Aorta (tissue), 5 donors: ENCODE data around the gene CDK2AP2. TPM values are rescaled to one million over a fixed set of nuclear protein-coding genes. Genes with fewer than 3 reads are reported as not detected.
"Not testable (repeated sequence)": the region's sequence is repeated elsewhere in the genome, so short reads cannot be mapped to it uniquely, and the experiment has no call there.

Experiments
- ATAC-seq: fragments of 200-7000 bp; cut with Tn5 transposase; one replicate; pipeline ENCODE4 v1.9.1; 2022; ENCODE audit warnings: moderate library complexity; ENCODE audit not compliant: low FRiP score
- DNase-seq, 2 donors: peaks; one replicate each; pipeline ENCODE4 v3.0.0-alpha.2; 2020
- H3K27ac ChIP-seq, 2 donors: one replicate each; pipeline ENCODE4 v1.5.1; 2013; ENCODE audit warnings: low read length in 2 of 2, mild to moderate bottlenecking in 2 of 2, moderate library complexity in 2 of 2, control low read depth in 1 of 2, inconsistent platforms in 1 of 2, low read depth in 1 of 2
- H3K27me3 ChIP-seq, 2 donors: one replicate each; pipeline ENCODE4 v1.6.1; 2013; ENCODE audit warnings: control low read depth in 1 of 2, low read length in 1 of 2, mild to moderate bottlenecking in 1 of 2, moderate library complexity in 1 of 2; ENCODE audit not compliant: insufficient read depth in 2 of 2, control insufficient read depth in 1 of 2
- H3K36me3 ChIP-seq, 2 donors: one replicate each; pipeline ENCODE4 v1.6.1; 2013; ENCODE audit warnings: control low read depth in 1 of 2, low read length in 1 of 2, mild to moderate bottlenecking in 1 of 2; ENCODE audit not compliant: insufficient read depth in 2 of 2, control insufficient read depth in 1 of 2
- H3K4me1 ChIP-seq, 2 donors: one replicate each; pipeline ENCODE4 v1.6.1; 2013; ENCODE audit warnings: low read length in 2 of 2, control low read depth in 1 of 2, mild to moderate bottlenecking in 1 of 2, moderate library complexity in 1 of 2; ENCODE audit not compliant: insufficient read depth in 2 of 2, control insufficient read depth in 1 of 2
- H3K4me3 ChIP-seq, 2 donors: one replicate each; pipeline ENCODE4 v1.5.1; 2013; ENCODE audit warnings: low read length in 2 of 2, control low read depth in 1 of 2, mild to moderate bottlenecking in 1 of 2
- H3K9me3 ChIP-seq: one replicate; pipeline ENCODE4 v1.6.1; 2013; ENCODE audit warnings: mild to moderate bottlenecking, low read length; ENCODE audit not compliant: control insufficient read depth
- WGBS, 2 donors: extraction: QIAGEN DNeasy Blood & Tissue Kit; methylation state at CpG; one replicate each; pipeline ENCODE4 v1.1.7; 2013; 5-methylcytosine and 5-hydroxymethylcytosine counted together
- intact Hi-C, 2 donors: fragments of 100-400 bp; cut with DNase I; formaldehyde crosslinking; loops; one replicate each; pipeline versions ENCODE4 v1.14.2 to v1.15.0; 2022
- polyA plus RNA-seq, 2 donors: library from polyadenylated mRNA; stranded (reverse); fragments of 200-250 nt; gene quantifications; one replicate each; pipeline ENCODE4 v1.2.3, GENCODE V29; 2013
- total RNA-seq, 2 donors: library from RNA; stranded (reverse); fragmentation: NEBNext Ultra II Directional; extraction: Animal tissue kit (Norgen Biotek cat#: 25700); gene quantifications; one replicate each; pipeline ENCODE4 v1.2.1, GENCODE V29; 2021
- donor health status: healthy with polysubstance abuse.
- donor health status: Bipolar disorder and iron deficiency.
- donor health status: DM: no; HTN: no; CAD: no.
- donor health status: DM: no; HTN: no; CAD: no.
- donor health status: DM: yes; HTN: yes; CAD: no.

Gene CDK2AP2
- total and polyA plus RNA-seq, 4 donors = 40.8 to 105 (median 76.5) TPM

DNA sequence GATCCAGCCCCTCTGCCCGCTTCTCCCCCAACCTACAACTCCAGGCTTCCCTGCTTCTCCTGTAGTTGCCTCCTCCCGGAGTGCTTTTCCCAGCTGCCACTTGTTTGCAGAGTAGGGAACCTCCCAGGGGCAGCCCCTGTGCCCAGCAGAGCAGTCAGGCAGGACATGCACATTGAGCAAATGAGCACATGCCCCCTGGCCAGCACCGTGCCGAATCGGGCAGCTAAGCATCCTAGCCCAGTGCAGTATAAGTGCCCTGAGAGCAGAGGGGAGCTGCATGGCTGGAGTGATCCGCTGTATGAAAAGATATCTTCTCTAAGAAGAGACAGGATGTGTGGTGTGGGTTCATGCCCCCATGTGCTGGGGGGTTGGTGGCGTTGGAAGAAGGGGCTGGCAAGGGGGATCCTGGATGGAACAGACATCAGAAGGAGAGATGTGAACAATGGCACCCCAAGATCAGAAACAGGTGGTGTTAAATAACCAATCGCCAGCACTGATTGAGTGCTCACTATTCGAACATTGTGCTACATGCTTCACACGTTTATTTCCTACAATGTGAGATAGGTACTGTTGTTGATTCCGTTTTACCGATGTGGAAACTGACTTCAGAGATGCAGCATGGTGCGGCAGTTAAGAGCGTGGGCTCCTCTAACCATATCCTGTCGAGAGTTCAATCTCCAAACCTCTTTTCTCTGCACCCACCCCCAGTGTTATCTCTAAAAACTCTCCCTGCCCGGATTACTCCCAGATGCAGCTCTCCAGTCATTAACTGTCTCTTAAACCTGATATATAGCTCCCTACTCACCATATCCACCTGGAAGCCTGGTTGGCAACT lies 23.9 kb downstream of the CDK2AP2 start:
- DNase-seq (peak in 1 of 2 donors; percentile 24), ATAC-seq (no peak)
- H3K9me3 ChIP-seq = no peaks in the 10 kb centered on the region
- intact Hi-C loops = no loop called here
- peaks cover 0 to 3% of the 10 kb centered on the region in 2 donors for H3K4me1 ChIP-seq
- no peak overlapping the region for H3K4me3 ChIP-seq
- H3K27ac ChIP-seq = no peak overlapping the region
- WGBS, 2 donors = 81 to 87% methylated on average over 16 of the region's 16 CpGs
- H3K36me3 ChIP-seq = no peaks in the 10 kb centered on the region
- no peaks in the 10 kb centered on the region for H3K27me3 ChIP-seq

DNA sequence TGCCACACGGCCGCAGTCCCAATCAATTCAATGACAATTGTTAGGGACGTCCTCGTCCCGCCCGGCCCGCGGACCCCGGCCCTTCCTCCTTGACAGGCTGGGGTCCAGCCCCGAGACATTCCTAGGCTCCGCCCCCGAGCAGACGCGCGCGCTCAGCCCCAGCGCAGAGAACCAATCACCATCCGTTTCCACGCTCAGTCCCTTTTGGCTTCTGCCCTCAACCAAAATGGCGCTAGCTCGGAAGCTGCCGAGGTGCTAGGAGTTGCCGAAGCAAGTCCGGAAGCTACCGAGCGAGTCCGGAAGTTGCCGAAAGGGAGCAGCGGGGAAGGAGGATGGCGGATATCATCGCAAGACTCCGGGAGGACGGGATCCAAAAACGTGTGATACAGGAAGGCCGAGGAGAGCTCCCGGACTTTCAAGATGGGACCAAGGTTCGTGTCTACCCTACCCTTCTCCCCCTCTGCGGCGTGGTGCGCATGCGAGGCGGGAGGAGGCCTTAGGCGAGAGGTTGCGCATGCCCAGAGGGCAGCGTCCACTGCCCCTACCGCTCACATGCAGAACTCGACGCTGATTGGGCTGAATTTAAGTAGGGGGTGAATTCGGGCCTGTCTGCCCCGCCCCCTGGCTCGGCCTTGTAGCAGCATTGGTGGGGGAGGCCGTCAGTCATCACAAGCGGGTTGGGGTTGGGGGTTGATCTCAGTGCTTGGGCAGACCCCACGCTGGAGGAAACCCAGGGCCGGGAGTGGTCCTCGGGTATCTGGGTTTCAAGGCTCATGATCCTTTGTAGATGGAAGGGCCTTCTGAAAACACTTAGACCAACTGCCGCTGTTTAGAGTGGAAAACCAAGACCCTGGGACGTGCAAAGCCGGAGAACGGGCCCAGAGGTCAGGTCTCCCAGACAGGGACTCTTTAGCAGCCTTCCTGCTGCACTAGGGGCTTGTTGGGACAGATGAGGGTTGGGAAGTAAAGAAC lies 24.8 kb downstream of the CDK2AP2 start, which contains the start of gene AIP:
Gene AIP (plus strand): TSS at position 200 of the 972 bp plus-strand sequence. CDS start 133 bp downstream, at position 333.
- peak within 1 kb of the TSS in 1 of 2 donors; percentile 14 for H3K27ac ChIP-seq
- H3K9me3 ChIP-seq = no peaks in the 10 kb centered on the region
- WGBS, 2 donors = 8% methylated on average over 60 of the region's 60 CpGs
- H3K27me3 ChIP-seq = no peaks in the 10 kb centered on the region
- H3K4me3 ChIP-seq = peak within 1 kb of the TSS; percentile 2 to 49
- no peaks in the 10 kb centered on the region for H3K36me3 ChIP-seq
- H3K4me1 ChIP-seq = peaks cover 0 to 3% of the 10 kb centered on the region in 2 donors
- intact Hi-C loops = no loop called here
- peak; percentile 98 for DNase-seq
- peak; percentile 98 for ATAC-seq

DNA sequence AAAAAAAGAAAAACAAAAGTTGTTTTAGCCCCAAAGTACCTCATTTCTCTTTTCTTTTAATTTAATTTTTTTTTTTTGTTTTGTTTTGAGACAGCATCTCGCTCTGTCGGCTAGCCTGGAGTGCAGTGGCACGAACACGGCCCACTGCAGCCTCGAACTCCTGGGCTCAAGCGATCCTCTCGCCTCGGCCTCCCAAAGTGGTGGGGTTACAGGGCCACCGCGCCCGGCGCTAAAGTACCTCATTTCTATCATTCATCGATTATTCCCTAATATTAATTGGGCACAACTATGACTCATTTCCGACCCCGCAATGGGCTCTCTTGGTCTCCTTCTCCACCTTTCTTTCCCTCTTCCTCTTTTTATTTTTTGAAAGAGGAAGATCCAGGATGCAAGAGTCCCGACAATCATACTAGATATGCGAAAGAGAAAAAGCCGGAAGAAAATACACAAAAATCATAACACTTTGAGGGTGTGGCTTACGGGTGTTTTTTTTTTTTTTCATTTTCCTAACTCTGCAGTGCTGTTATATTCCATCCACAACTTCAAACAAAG lies 25.6 kb downstream of the CDK2AP2 start:
- 48 to 50% methylated on average over 19 of the region's 19 CpGs for WGBS, 2 donors
- Histone ChIP-seq H3K9me3 (no peaks in the 10 kb centered on the region), H3K4me1 (peaks cover 0 to 3% of the 10 kb centered on the region in 2 donors), H3K36me3 (no peaks in the 10 kb centered on the region), H3K27ac (no peak overlapping the region), H3K27me3 (no peaks in the 10 kb centered on the region), H3K4me3 (peak overlapping the region in 1 of 2 donors; percentile 49)
- DNase-seq (no peak), ATAC-seq (no peak)
- intact Hi-C loops = no loop called here

DNA sequence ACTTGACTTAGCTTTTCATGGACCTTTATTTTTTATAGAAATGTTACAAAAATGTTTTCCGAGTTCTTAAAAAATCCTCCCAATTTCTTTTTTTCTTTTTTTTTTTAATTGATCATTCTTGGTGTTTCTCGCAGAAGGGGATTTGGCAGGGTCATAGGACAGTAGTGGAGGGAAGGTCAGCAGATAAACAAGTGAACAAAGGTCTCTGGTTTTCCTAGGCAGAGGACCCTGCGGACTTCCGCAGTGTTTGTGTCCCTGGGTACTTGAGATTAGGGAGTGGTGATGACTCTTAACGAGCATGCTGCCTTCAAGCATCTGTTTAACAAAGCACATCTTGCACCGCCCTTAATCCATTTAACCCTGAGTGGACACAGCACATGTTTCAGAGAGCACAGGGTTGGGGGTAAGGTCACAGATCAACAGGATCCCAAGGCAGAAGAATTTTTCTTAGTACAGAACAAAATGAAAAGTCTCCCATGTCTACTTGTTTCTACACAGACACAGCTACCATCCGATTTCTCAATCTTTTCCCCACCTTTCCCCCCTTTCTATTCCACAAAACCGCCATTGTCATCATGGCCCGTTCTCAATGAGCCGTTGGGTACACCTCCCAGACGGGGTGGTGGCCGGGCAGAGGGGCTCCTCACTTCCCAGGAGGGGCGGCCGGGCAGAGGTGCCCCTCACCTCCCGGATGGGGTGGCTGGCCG lies 30.5 kb downstream of the CDK2AP2 start:
- 82 to 92% methylated on average over 12 to 14 of the region's 16 CpGs for WGBS, 2 donors
- H3K9me3 ChIP-seq, H3K4me3 ChIP-seq, H3K36me3 ChIP-seq, DNase-seq, H3K27ac ChIP-seq, ATAC-seq, intact Hi-C loops, H3K4me1 ChIP-seq, H3K27me3 ChIP-seq: not testable (repeated sequence)

DNA sequence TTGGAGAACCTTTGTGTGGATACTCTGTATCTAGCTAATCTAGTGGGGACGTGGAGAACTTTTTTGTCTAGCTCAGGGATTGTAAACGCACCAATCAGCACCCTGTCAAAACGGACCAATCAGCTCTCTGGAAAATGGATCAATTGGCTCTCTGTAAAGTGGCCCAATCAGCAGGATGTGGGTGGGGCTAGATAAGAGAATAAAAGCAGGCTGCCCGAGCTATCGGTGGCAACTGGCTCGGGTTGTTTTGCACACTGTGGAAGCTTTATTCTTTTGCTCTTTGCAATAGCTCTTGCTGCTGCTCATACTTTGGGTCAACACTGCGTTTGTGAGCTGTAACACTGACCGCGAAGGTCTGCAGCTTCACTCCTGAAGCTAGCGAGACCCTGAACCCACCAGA lies 31.3 kb downstream of the CDK2AP2 start:
- intact Hi-C loops, DNase-seq, H3K27me3 ChIP-seq, H3K4me3 ChIP-seq, H3K9me3 ChIP-seq, H3K27ac ChIP-seq, ATAC-seq, H3K4me1 ChIP-seq, H3K36me3 ChIP-seq: not testable (repeated sequence)
- 76 to 80% methylated on average over 10 of the region's 10 CpGs for WGBS, 2 donors

DNA sequence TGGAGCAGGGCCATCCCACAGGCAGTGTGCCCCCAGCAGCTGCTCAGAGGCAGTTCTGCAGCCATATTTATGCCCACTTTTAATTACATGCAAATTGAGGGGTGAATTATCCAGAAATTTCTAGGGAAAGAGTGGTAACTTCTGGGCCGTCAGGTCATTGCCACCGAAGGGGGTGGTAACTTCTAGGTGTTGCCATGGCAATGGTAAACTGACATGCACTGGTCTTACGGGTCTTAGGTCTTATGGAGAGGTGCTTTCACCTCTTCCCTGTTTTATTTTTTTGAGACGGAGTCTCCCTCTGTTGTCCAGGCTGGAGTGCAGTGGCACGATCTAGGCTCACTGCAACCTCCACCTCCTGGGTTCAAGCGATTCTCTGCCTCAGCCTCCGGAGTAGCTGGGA lies 35.1 kb downstream of the CDK2AP2 start:
- H3K27ac ChIP-seq = no peak overlapping the region
- DNase-seq (no peak), ATAC-seq (no peak)
- H3K9me3 ChIP-seq = no peaks in the 10 kb centered on the region
- H3K36me3 ChIP-seq = no peaks in the 10 kb centered on the region
- H3K4me3 ChIP-seq = no peak overlapping the region
- WGBS, 2 donors = 74 to 77% methylated on average over 7 of the region's 7 CpGs
- no peaks in the 10 kb centered on the region for H3K4me1 ChIP-seq
- no peaks in the 10 kb centered on the region for H3K27me3 ChIP-seq
- intact Hi-C loops = no loop called here

DNA sequence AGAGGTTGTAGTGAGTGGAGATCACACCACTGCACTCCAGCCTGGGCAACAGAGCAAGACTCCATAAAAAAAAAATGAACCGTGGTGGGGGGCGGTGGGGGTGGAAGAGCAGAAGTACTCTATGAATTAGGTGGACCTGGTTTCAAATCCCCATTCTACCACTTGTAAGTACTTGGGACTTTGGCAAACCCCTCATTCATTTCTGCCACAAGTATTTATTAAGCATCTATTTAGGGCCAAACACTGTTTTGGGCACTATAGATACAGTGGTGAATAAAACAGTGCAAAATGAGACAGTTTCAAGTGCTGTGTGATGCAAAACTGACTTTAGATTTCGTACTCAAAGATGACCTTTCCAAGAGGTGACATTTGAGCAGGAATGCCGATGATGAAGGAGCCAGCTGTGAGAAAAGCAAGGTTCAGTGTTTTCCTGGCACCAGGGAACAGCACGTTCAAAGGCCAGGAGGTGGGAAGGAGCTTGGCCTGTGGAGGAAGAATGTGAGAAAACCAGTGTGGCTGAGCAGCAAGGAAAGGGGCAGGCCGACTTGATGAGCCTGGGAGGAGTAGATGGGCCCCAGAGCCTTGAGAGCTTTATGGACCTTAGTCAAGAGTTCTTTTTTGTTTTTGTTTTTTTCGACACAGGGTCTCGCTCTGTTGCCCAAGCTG lies 37.5 kb downstream of the CDK2AP2 start:
- 81 to 83% methylated on average over 8 of the region's 8 CpGs for WGBS, 2 donors
- DNase-seq (no peak), ATAC-seq (no peak)
- intact Hi-C loops = no loop called here
- Histone ChIP-seq H3K4me3 (no peak overlapping the region), H3K27me3 (no peaks in the 10 kb centered on the region), H3K4me1 (no peaks in the 10 kb centered on the region), H3K36me3 (no peaks in the 10 kb centered on the region), H3K9me3 (no peaks in the 10 kb centered on the region), H3K27ac (no peak overlapping the region)
